WTC11 (cell line): ENCODE results near the gene OR2K2. TPM values are rescaled to one million over a fixed set of nuclear protein-coding genes. Genes with fewer than 3 reads are reported as not detected.
"Not testable (repeated sequence)": the region's sequence is repeated elsewhere in the genome, so short reads cannot be mapped to it uniquely, and the experiment has no call there.

ENCODE experiments used
- ATAC-seq: fragments of 200-7000 bp; cut with Tn5 transposase; 2 replicates; pipeline ENCODE4 v1.10.0; 2021; ENCODE audit warnings: mild to moderate bottlenecking, moderate library complexity
- CTCF ChIA-PET: fragments of 300-600 bp; sonication (Branson Sonifier 250); formaldehyde crosslinking; loops from one replicate; lab custom pipeline; 2021; ENCODE audit warnings: antibody characterized with exemption; lab: Charles Lee
- POLR2A ChIA-PET: fragments of 350-600 bp; sonication (Branson Sonifier 250); formaldehyde crosslinking; loops from one replicate; lab custom pipeline; 2021; ENCODE audit warnings: antibody characterized with exemption; lab: Charles Lee
- DNase-seq: peaks from one replicate; pipeline ENCODE4 v3.0.0; 2021; ENCODE audit warnings: low spot score
- H3K27ac Mint-ChIP-seq: 2 replicates; pipeline ENCODE4 v1.8.0; 2021; ENCODE audit warnings: mixed read lengths
- H3K27me3 Mint-ChIP-seq: 2 replicates; pipeline ENCODE4 v1.8.0; 2021; ENCODE audit warnings: low read depth, mild to moderate bottlenecking, moderate library complexity, mixed read lengths
- H3K36me3 Mint-ChIP-seq: 2 replicates; pipeline ENCODE4 v1.8.0; 2021; ENCODE audit warnings: mixed read lengths
- H3K4me1 Mint-ChIP-seq: 2 replicates; pipeline ENCODE4 v1.8.0; 2022; ENCODE audit warnings: mixed read lengths
- H3K4me3 Mint-ChIP-seq: 2 replicates; pipeline ENCODE4 v1.8.0; 2021; ENCODE audit warnings: mild to moderate bottlenecking, moderate library complexity, mixed read lengths
- H3K9me3 Mint-ChIP-seq: 2 replicates; pipeline ENCODE4 v1.8.0; 2021; ENCODE audit warnings: mixed read lengths
- AFF4 ChIP-seq: sonication (generic); formaldehyde crosslinking; IDR thresholded peaks from 2 replicates; pipeline ENCODE4 v1.8.1; 2023; ENCODE audit warnings: mild to moderate bottlenecking, missing genetic modification reagents, borderline replicate concordance
- ATF6 ChIP-seq: sonication (generic); formaldehyde crosslinking; IDR thresholded peaks from 2 replicates; pipeline ENCODE4 v1.8.1; 2023; ENCODE audit warnings: mild to moderate bottlenecking, missing genetic modification reagents
- CTCF ChIP-seq: fragments of 200-600 bp; IDR thresholded peaks from 2 replicates; pipeline ENCODE4 v1.8.0; 2022; ENCODE audit warnings: antibody characterized with exemption
- FOXP4 ChIP-seq: sonication (generic); formaldehyde crosslinking; IDR thresholded peaks from 2 replicates; pipeline ENCODE4 v1.8.0; 2022; ENCODE audit warnings: mild to moderate bottlenecking, missing genetic modification reagents
- GRHL2 ChIP-seq: fragments of 250-450 bp; sonication (Bioruptor Pico); IDR thresholded peaks from 2 replicates; pipeline ENCODE4 v1.8.0; 2022; ENCODE audit warnings: mild to moderate bottlenecking, moderate library complexity; ENCODE audit not compliant: insufficient replicate concordance, severe bottlenecking
- IRF1 ChIP-seq: sonication (generic); formaldehyde crosslinking; IDR thresholded peaks from 2 replicates; pipeline ENCODE4 v1.8.0; 2023; ENCODE audit warnings: missing genetic modification reagents
- JUN ChIP-seq: sonication (generic); formaldehyde crosslinking; IDR thresholded peaks from 2 replicates; pipeline ENCODE4 v1.8.0; 2023; ENCODE audit warnings: mild to moderate bottlenecking, missing genetic modification reagents
- MAX ChIP-seq: sonication (generic); formaldehyde crosslinking; IDR thresholded peaks from 2 replicates; pipeline ENCODE4 v1.8.0; 2022; ENCODE audit warnings: mild to moderate bottlenecking, missing genetic modification reagents
- MXD4 ChIP-seq: fragments of 250-450 bp; sonication (Bioruptor Pico); IDR thresholded peaks from 2 replicates; pipeline ENCODE4 v1.8.0; 2021; ENCODE audit warnings: mild to moderate bottlenecking, moderate library complexity, borderline replicate concordance
- SMAD3 ChIP-seq: sonication (generic); formaldehyde crosslinking; IDR thresholded peaks from 2 replicates; pipeline ENCODE4 v1.8.0; 2022; ENCODE audit warnings: missing genetic modification reagents, mild to moderate bottlenecking, borderline replicate concordance
- ZBTB43 ChIP-seq: sonication (generic); formaldehyde crosslinking; IDR thresholded peaks from 2 replicates; pipeline ENCODE4 v1.8.1; 2023; ENCODE audit warnings: mild to moderate bottlenecking, missing genetic modification reagents
- ZNF423 ChIP-seq: fragments of 250-450 bp; sonication (Bioruptor Pico); IDR thresholded peaks from 2 replicates; pipeline ENCODE4 v2.1.2; 2022; ENCODE audit warnings: mild to moderate bottlenecking, moderate library complexity
- total RNA-seq: library from RNA; stranded (reverse); gene quantifications from 3 replicates; pipeline ENCODE4 v1.2.3, GENCODE V29; 2021

The OR2K2 gene
- total RNA-seq, 1 experiment from 2014 or later, result not detected

- Mint-ChIP-seq H3K27me3 (no peaks in the 10 kb centered on the region), H3K9me3 (no peaks in the 10 kb centered on the region), H3K36me3 (no peaks in the 10 kb centered on the region), H3K27ac (no peak overlapping the region), H3K4me3 (no peak overlapping the region), H3K4me1 (no peaks in the 10 kb centered on the region)
- ChIA-PET CTCF (no interaction called here), POLR2A (no interaction called here)
- TF ChIP-seq JUN (CRISPR knock-in tag), result no peak
- no peak for TF ChIP-seq MAX (CRISPR knock-in tag)
- TF ChIP-seq IRF1 (CRISPR knock-in tag), result no peak
- no peak for TF ChIP-seq ZNF423 (CRISPR knock-in tag)
- no peak for TF ChIP-seq ZBTB43 (CRISPR knock-in tag)
- TF ChIP-seq SMAD3 (CRISPR knock-in tag), result no peak
- TF ChIP-seq MXD4 (CRISPR knock-in tag), result no peak
- no peak for TF ChIP-seq ATF6 (CRISPR knock-in tag)
- TF ChIP-seq AFF4 (CRISPR knock-in tag), result no peak
- TF ChIP-seq CTCF, result no peak
- TF ChIP-seq GRHL2 (CRISPR knock-in tag), result no peak
- no peak for TF ChIP-seq FOXP4 (CRISPR knock-in tag)
- no peak for ATAC-seq
- DNase-seq, result no peak
Measured at GRCh38 chr9:111305914-111306313, 24.1 kb downstream of the OR2K2 start.

GRCh38 chr9:111304000-111304399, 26.0 kb downstream of the OR2K2 start:
- ATAC-seq, H3K9me3 Mint-ChIP-seq, POLR2A ChIA-PET, H3K27me3 Mint-ChIP-seq, CTCF ChIA-PET, H3K36me3 Mint-ChIP-seq, H3K4me1 Mint-ChIP-seq, DNase-seq, H3K4me3 Mint-ChIP-seq, H3K27ac Mint-ChIP-seq: not testable (repeated sequence)
